Gastrocnemius medialis (tissue), 4 donors: ENCODE results near the gene ING1. TPM values are rescaled to one million over a fixed set of nuclear protein-coding genes. Genes with fewer than 3 reads are reported as not detected.
"Not testable (repeated sequence)": the region's sequence is repeated elsewhere in the genome, so short reads cannot be mapped to it uniquely, and the experiment has no call there.

ENCODE experiments used
- ATAC-seq, 2 donors: fragments of 150-250 bp; one replicate each; pipeline ENCODE4 v1.9.1; 2016
- DNase-seq, 2 donors: peaks; one replicate each; pipeline ENCODE4 v3.0.0-alpha.2; 2019
- H3K27ac ChIP-seq, 4 donors: fragments of 200-600 bp; sonication (generic); 1 replicate in 1 of 4; 2 replicates in 3 of 4; pipeline ENCODE4 v1.5.1; 2016 to 2018; ENCODE audit warnings: mild to moderate bottlenecking in 2 of 4, moderate library complexity in 1 of 4
- H3K27me3 ChIP-seq, 3 donors: fragments of 200-600 bp; sonication (generic) in 2 of 3; 1 replicate in 1 of 3; 2 replicates in 2 of 3; pipeline versions ENCODE4 v1.5.1 to v1.6.0; 2016 to 2019; ENCODE audit warnings: mild to moderate bottlenecking in 1 of 3, moderate library complexity in 1 of 3
- H3K36me3 ChIP-seq, 2 donors: fragments of 200-600 bp; sonication (generic) in 1 of 2; one replicate each; pipeline ENCODE4 v1.5.1; 2017 to 2018
- H3K4me1 ChIP-seq, 2 donors: fragments of 200-600 bp; sonication (generic) in 1 of 2; one replicate each; pipeline ENCODE4 v1.5.1; 2016 to 2017; ENCODE audit warnings: mild to moderate bottlenecking in 2 of 2
- H3K4me3 ChIP-seq, 4 donors: fragments of 200-600 bp; sonication (generic) in 3 of 4; 1 replicate in 1 of 4; 2 replicates in 3 of 4; pipeline ENCODE4 v1.5.1; 2016 to 2019; ENCODE audit warnings: mild to moderate bottlenecking in 2 of 4
- H3K9me3 ChIP-seq, 3 donors: fragments of 200-600 bp; sonication (generic) in 2 of 3; 1 replicate in 1 of 3; 2 replicates in 2 of 3; pipeline ENCODE4 v1.5.1; 2016 to 2019
- CTCF ChIP-seq, 5 experiments: fragments of 450-650 bp in 3 of 5; fragments of 200-600 bp in 2 of 5; sonication (generic) in 2 of 5; IDR thresholded peaks in 4 of 5; conservative IDR thresholded peaks in 1 of 5; 1 replicate in 4 of 5; 2 replicates in 1 of 5; pipeline ENCODE4 v1.5.1; 2016 to 2019; ENCODE audit warnings: antibody characterized with exemption in 5 of 5, mild to moderate bottlenecking in 3 of 5, moderate library complexity in 3 of 5
- POLR2A ChIP-seq, 2 donors: fragments of 450-650 bp; IDR thresholded peaks; one replicate each; pipeline ENCODE4 v1.6.1; 2017; ENCODE audit warnings: antibody characterized with exemption in 2 of 2, mild to moderate bottlenecking in 2 of 2, moderate library complexity in 2 of 2
- in situ Hi-C, 4 donors: fragments of 200-750 bp; cut with MboI; loops; one replicate each; pipeline versions ENCODE4 v1.15.0 to v1.8.0; 2017; ENCODE audit warnings: low sequenced_read_pairs in 4 of 4
- intact Hi-C: fragments of 100-400 bp; cut with DNase I; formaldehyde crosslinking; loops from one replicate; pipeline ENCODE4 v1.15.1; 2023; ENCODE audit warnings: low total_unique reads
- total RNA-seq, 4 donors: library from RNA; depleted of rRNA; stranded (reverse); fragments of >200 nt; gene quantifications; one replicate each; pipeline versions ENCODE4 v1.1.0 to v1.2.3, GENCODE V29; 2016

ING1 gene
- total RNA-seq, 4 donors from 2014 or later, result 5.9 to 18.2 (median 13.5) TPM

GRCh38 chr13:110666255-110666533 lies 47.3 kb upstream of the ING1 start:
- intact Hi-C loops, result no loop called here
- H3K27me3 ChIP-seq, result no peaks in the 10 kb centered on the region
- no peak overlapping the region for H3K4me3 ChIP-seq
- no peak for DNase-seq
- peaks cover 0 to 76% of the 10 kb centered on the region in 2 donors for H3K36me3 ChIP-seq
- TF ChIP-seq POLR2A (IDR thresholded peaks at IDR 0.05), result no peak
- TF ChIP-seq CTCF (IDR thresholded peaks at IDR 0.05 in 4 of 5, conservative IDR thresholded peaks at IDR 0.05 in 1 of 5), result no peak
- no peak overlapping the region for H3K27ac ChIP-seq
- no peaks in the 10 kb centered on the region for H3K9me3 ChIP-seq
- in situ Hi-C loops, result no loop called here
- no peak for ATAC-seq
- H3K4me1 ChIP-seq, result no peaks in the 10 kb centered on the region

GRCh38 chr13:110669036-110669435 lies 44.5 kb upstream of the ING1 start:
- intact Hi-C loops (no loop called here), in situ Hi-C loops (no loop called here)
- Histone ChIP-seq H3K27ac (no peak overlapping the region), H3K36me3 (peaks cover 0 to 50% of the 10 kb centered on the region in 2 donors), H3K27me3 (no peaks in the 10 kb centered on the region), H3K4me1 (no peaks in the 10 kb centered on the region), H3K4me3 (no peak overlapping the region), H3K9me3 (no peaks in the 10 kb centered on the region)
- DNase-seq (no peak), ATAC-seq (no peak)
- no peak for TF ChIP-seq POLR2A (IDR thresholded peaks at IDR 0.05)

GRCh38 chr13:110669814-110670213 lies 43.7 kb upstream of the ING1 start:
- DNase-seq, in situ Hi-C loops, H3K27me3 ChIP-seq, ATAC-seq, H3K4me1 ChIP-seq, H3K4me3 ChIP-seq, intact Hi-C loops, H3K27ac ChIP-seq, H3K9me3 ChIP-seq: not testable (repeated sequence)
- H3K36me3 ChIP-seq, result peaks cover 0 to 42% of the 10 kb centered on the region in 2 donors

DNA sequence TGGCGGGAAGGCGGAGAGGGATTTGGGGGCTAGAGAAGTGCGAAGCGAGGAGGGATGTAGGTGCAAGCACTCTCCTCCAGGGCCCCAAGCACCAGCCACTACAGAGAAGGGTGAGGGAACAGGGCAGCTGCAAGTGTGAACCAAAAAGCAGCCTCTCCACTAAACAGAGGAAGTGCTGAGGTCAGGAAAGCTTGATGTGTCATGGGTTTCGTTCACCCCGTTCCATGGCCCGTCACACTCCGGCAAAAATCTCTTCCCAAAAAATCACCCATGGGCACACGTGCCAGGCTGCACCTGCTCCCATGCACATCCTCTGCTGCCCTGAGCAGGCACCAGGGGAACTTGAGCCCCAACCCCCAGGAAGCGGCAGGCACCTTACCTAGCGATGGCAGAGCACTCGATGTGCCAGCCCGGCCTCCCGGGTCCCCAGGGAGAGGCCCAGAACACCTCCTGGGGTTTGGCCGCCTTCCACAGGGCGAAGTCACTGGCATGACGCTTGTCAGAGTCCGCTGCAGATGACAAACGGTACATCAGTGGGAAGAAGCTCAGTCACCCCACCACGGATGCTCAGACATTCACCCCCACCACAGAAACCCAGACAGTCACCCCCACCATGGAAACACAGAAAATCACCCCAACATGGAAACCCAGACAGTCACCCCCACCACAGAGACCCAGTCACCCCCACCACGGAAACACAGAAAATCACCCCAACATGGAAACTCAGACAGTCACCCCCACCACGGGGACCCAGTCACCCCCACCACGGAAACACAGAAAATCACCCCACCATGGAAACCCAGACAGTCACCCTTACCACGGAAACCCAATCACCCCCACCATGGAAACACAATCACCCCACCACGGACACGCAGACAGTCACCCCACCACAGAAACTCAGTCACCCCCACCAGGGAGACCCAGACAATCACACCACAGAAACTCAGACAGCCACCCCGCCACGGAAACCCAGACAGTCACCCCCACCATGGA lies 36.6 kb upstream of the ING1 start:
- peak in 1 of 2 donors; percentile 44 for ATAC-seq
- Histone ChIP-seq H3K27me3 (no peaks in the 10 kb centered on the region), H3K9me3 (no peaks in the 10 kb centered on the region), H3K36me3 (peaks cover 0 to 25% of the 10 kb centered on the region in 2 donors), H3K4me3 (no peak overlapping the region), H3K27ac (no peak overlapping the region), H3K4me1 (no peaks in the 10 kb centered on the region)
- TF ChIP-seq CTCF (IDR thresholded peaks at IDR 0.05 in 4 of 5, conservative IDR thresholded peaks at IDR 0.05 in 1 of 5), result no peak
- TF ChIP-seq POLR2A (IDR thresholded peaks at IDR 0.05), result no peak
- DNase-seq, result no peak
- in situ Hi-C loops, result loop anchor here in 1 of 4 donors (25.0 kb wide), 1 partner anchor 135 kb away; no protein-coding TSS in a partner anchor
- intact Hi-C loops, result no loop called here

- ATAC-seq (no peak), DNase-seq (no peak)
- Histone ChIP-seq H3K36me3 (peaks cover 0 to 36% of the 10 kb centered on the region in 2 donors), H3K4me1 (no peaks in the 10 kb centered on the region), H3K27me3 (no peaks in the 10 kb centered on the region), H3K9me3 (no peaks in the 10 kb centered on the region), H3K4me3 (no peak overlapping the region), H3K27ac (no peak overlapping the region)
- TF ChIP-seq POLR2A (IDR thresholded peaks at IDR 0.05), result no peak
- no peak for TF ChIP-seq CTCF (IDR thresholded peaks at IDR 0.05 in 4 of 5, conservative IDR thresholded peaks at IDR 0.05 in 1 of 5)
- intact Hi-C loops (no loop called here), in situ Hi-C loops (loop anchor here in 1 of 4 donors (25.0 kb wide), 1 partner anchor 134 kb away; no protein-coding TSS in a partner anchor)
Measured at GRCh38 chr13:110677731-110678545, 35.6 kb upstream of the ING1 start.
